ENCODE data around the gene ZMYND19.
A peak's percentile ranks its signal among the peaks of the same experiment; 100 is the strongest.

ZMYND19 gene

GRCh38 chr9:137550231-137550621, 40.1 kb downstream of the ZMYND19 start, which contains the start of gene PNPLA7:
Gene PNPLA7, minus strand, starts transcription at chr9:137550402. Its CDS starts 205 bp downstream, at chr9:137550197.
- TF ChIP-seq CTCF (IDR thresholded peaks at IDR 0.05; ENCODE audit: low read depth, low read length): no peak
- H3K4me3 ChIP-seq (replicated peaks in 1 of 2; ENCODE audit: low read depth in 2 of 2, low read length in 2 of 2): peak within 1 kb of the TSS; percentile 65 to 67
- DNase-seq (ENCODE audit: low read depth in 2 of 2): peak; percentile 57 to 86

GRCh38 chr9:137547687-137548543, 42.4 kb downstream of the ZMYND19 start:
- TF ChIP-seq CTCF (IDR thresholded peaks at IDR 0.05; ENCODE audit: low read depth, low read length): no peak

GRCh38 chr9:137545123-137545522, 45.2 kb downstream of the ZMYND19 start:
- DNase-seq (ENCODE audit: low read depth in 2 of 2): peak; percentile 64 to 81
- TF ChIP-seq CTCF (IDR thresholded peaks at IDR 0.05; ENCODE audit: low read depth, low read length): no peak
- H3K4me3 ChIP-seq (replicated peaks in 1 of 2; ENCODE audit: low read depth in 2 of 2, low read length in 2 of 2): no peak overlapping the region

More at GRCh38 chr9:137547687-137548543, 42.4 kb downstream of the ZMYND19 start:
- no peak for DNase-seq (ENCODE audit: low read depth in 2 of 2)
- no peak overlapping the region for H3K4me3 ChIP-seq (replicated peaks in 1 of 2; ENCODE audit: low read depth in 2 of 2, low read length in 2 of 2)

GRCh38 chr9:137544176-137544760, 46.0 kb downstream of the ZMYND19 start:
- no peak overlapping the region for H3K4me3 ChIP-seq (replicated peaks in 1 of 2; ENCODE audit: low read depth in 2 of 2, low read length in 2 of 2)
- no peak for TF ChIP-seq CTCF (IDR thresholded peaks at IDR 0.05; ENCODE audit: low read depth, low read length)
- DNase-seq (ENCODE audit: low read depth in 2 of 2): peak; percentile 50 to 63

GRCh38 chr9:137543237-137543963, 46.9 kb downstream of the ZMYND19 start:
- no peak for DNase-seq (ENCODE audit: low read depth in 2 of 2)
- no peak for TF ChIP-seq CTCF (IDR thresholded peaks at IDR 0.05; ENCODE audit: low read depth, low read length)
- no peak overlapping the region for H3K4me3 ChIP-seq (replicated peaks in 1 of 2; ENCODE audit: low read depth in 2 of 2, low read length in 2 of 2)

GRCh38 chr9:137542486-137542885, 47.8 kb downstream of the ZMYND19 start:
- no peak for TF ChIP-seq CTCF (IDR thresholded peaks at IDR 0.05; ENCODE audit: low read depth, low read length)
- no peak for DNase-seq (ENCODE audit: low read depth in 2 of 2)
- H3K4me3 ChIP-seq (replicated peaks in 1 of 2; ENCODE audit: low read depth in 2 of 2, low read length in 2 of 2): no peak overlapping the region

All from cardiac fibroblast (primary cell).